Sigmoid colon (tissue), 4 donors: ENCODE data around the gene HABP4.

Experiments used
- CTCF ChIP-seq, 4 experiments: fragments of 450-650 bp in 3 of 4; fragments of 200-600 bp in 1 of 4; IDR thresholded peaks; one replicate each; pipeline ENCODE4 v1.5.1; 2016 to 2019; ENCODE audit warnings: antibody characterized with exemption in 4 of 4, mild to moderate bottlenecking in 3 of 4, moderate library complexity in 2 of 4
- POLR2A ChIP-seq, 2 donors: fragments of 450-650 bp; IDR thresholded peaks; one replicate each; pipeline ENCODE4 v1.6.1; 2016; ENCODE audit warnings: antibody characterized with exemption in 2 of 2, mild to moderate bottlenecking in 2 of 2, moderate library complexity in 2 of 2
- POLR2AphosphoS5 ChIP-seq, 4 donors: sonication (generic); formaldehyde crosslinking; IDR thresholded peaks; one replicate each; pipeline ENCODE4 v1.6.1; 2017; ENCODE audit warnings: antibody characterized with exemption in 4 of 4

- no peak for TF ChIP-seq CTCF (IDR thresholded peaks at IDR 0.05)
- no peak for TF ChIP-seq POLR2A (IDR thresholded peaks at IDR 0.05)
- TF ChIP-seq POLR2AphosphoS5 (IDR thresholded peaks at IDR 0.05): peak in 1 of 4 donors; percentile 12
These were observed 485 bp upstream of the HABP4 start for GRCh38 chr9:96449523-96449844.
